CD4-positive, alpha-beta memory T cell (primary cell): ENCODE results near the gene LRRD1. TPM values are rescaled to one million over a fixed set of nuclear protein-coding genes. Genes with fewer than 3 reads are reported as not detected.
A peak's percentile ranks its signal among the peaks of the same experiment; 100 is the strongest.
"Not testable (repeated sequence)": the region's sequence is repeated elsewhere in the genome, so short reads cannot be mapped to it uniquely, and the experiment has no call there.

ENCODE experiments used
- CTCF ChIA-PET: fragments of 350-600 bp; sonication (Branson Sonifier 250); formaldehyde crosslinking; loops from one replicate; lab custom pipeline; 2021; ENCODE audit warnings: inconsistent platforms; ENCODE audit not compliant: partially characterized antibody; lab: Charles Lee
- POLR2A ChIA-PET: fragments of 350-600 bp; sonication (Branson Sonifier 250); formaldehyde crosslinking; loops from one replicate; lab custom pipeline; 2021; ENCODE audit not compliant: partially characterized antibody; lab: Charles Lee
- DNase-seq, 5 donors: peaks; one replicate each; pipeline versions ENCODE4 v3.0.0 to v3.0.0-alpha.2; 2020 to 2022; ENCODE audit warnings: mixed read lengths in 1 of 5
- H3K27ac ChIP-seq: one replicate; pipeline ENCODE4 v1.7.0; 2013; ENCODE audit warnings: low read depth, low read length
- H3K27me3 ChIP-seq: 2 replicates; pipeline ENCODE4 v1.7.0; 2013; ENCODE audit warnings: mild to moderate bottlenecking, low read length, moderate library complexity; ENCODE audit not compliant: insufficient read depth
- H3K36me3 ChIP-seq: 2 replicates; pipeline ENCODE4 v1.7.0; 2013; ENCODE audit warnings: mild to moderate bottlenecking, low read length, moderate library complexity; ENCODE audit not compliant: insufficient read depth
- H3K4me1 ChIP-seq: 2 replicates; pipeline ENCODE4 v1.7.0; 2013; ENCODE audit warnings: mild to moderate bottlenecking, low read length, moderate library complexity; ENCODE audit not compliant: insufficient read depth
- H3K4me3 ChIP-seq, 2 donors: one replicate each; pipeline ENCODE4 v1.7.0; 2013; ENCODE audit warnings: low read length in 2 of 2, mild to moderate bottlenecking in 1 of 2
- H3K9me3 ChIP-seq, 2 donors: one replicate each; pipeline ENCODE4 v1.7.0; 2013; ENCODE audit warnings: low read length in 2 of 2, control low read depth in 1 of 2; ENCODE audit not compliant: control insufficient read depth in 1 of 2
- H3K27ac Mint-ChIP-seq, 7 donors: one replicate each; pipeline ENCODE4 v1.8.0; 2020 to 2021; ENCODE audit warnings: mixed read lengths in 7 of 7, mild to moderate bottlenecking in 6 of 7, inconsistent platforms in 3 of 7, moderate library complexity in 3 of 7
- H3K27me3 Mint-ChIP-seq, 2 donors: one replicate each; pipeline ENCODE4 v1.8.0; 2020 to 2021; ENCODE audit warnings: mixed read lengths in 2 of 2
- H3K36me3 Mint-ChIP-seq, 2 donors: one replicate each; pipeline ENCODE4 v1.8.0; 2020 to 2021; ENCODE audit warnings: mixed read lengths in 2 of 2, inconsistent platforms in 1 of 2, mild to moderate bottlenecking in 1 of 2
- H3K4me1 Mint-ChIP-seq, 4 donors: one replicate each; pipeline ENCODE4 v1.8.0; 2020 to 2021; ENCODE audit warnings: mixed read lengths in 4 of 4, mild to moderate bottlenecking in 1 of 4
- H3K4me3 Mint-ChIP-seq, 8 donors: one replicate each; pipeline ENCODE4 v1.8.0; 2020 to 2021; ENCODE audit warnings: mixed read lengths in 8 of 8, mild to moderate bottlenecking in 7 of 8, moderate library complexity in 6 of 8, inconsistent platforms in 3 of 8
- H3K9me3 Mint-ChIP-seq, 8 donors: one replicate each; pipeline ENCODE4 v1.8.0; 2020 to 2021; ENCODE audit warnings: mixed read lengths in 8 of 8, mild to moderate bottlenecking in 5 of 8, inconsistent platforms in 3 of 8, moderate library complexity in 1 of 8
- intact Hi-C: fragments of 100-400 bp; cut with micrococcal nuclease; formaldehyde crosslinking; loops from one replicate; pipeline ENCODE4 v1.15.1; 2023
- polyA plus RNA-seq, 2 donors: library from polyadenylated mRNA; unstranded; fragments of 300-500 nt; fragmentation: Illumina TruSeq; gene quantifications; one replicate each; pipeline ENCODE4 v1.2.3, GENCODE V29; 2021
- total RNA-seq, 2 experiments: library from RNA; stranded (reverse); gene quantifications; one replicate each; pipeline ENCODE4 v1.2.3, GENCODE V29; 2021

The LRRD1 gene
- total and polyA plus RNA-seq, 4 experiments from 2014 or later, result not detected

DNA sequence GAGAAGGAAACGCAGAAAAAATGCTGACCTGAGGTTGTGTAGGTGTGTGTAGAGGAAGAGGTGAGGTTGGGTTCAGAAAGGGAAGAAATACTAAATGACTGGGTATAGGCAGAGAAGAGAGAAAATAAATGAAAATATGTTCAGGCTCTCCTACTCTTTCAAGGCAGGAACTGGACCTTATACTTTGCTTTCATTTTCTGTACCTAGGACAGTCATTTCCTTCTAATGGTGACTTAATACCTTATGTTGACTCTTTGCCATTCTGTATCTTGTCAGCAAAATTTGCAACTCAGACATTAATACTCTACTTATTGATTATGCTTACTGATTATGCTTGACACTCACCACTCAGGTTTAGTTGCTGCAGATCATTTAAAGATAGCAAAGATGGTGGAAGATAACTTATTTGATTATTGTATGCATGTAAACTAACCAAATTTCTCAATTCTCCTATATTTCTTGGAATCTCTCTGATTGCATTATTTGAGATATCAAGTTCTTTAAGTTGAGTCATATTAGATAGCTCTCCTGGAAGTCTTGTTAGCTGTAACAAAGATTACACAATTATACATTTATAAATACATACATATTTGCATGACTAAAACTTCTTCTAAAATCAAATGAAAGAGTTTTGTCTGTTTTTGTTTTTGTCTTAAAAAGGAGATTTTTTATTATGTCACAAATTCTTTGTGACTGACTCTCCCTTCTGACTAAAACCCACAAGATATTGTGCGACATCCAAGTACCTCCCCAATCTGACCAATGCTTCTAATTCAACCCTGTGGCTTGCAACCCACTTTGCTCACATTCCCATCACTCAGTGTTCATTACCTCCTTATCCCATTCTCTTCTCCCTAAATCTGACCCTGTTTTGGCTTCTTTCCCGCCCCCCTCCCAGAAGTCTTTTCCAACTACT is 20.0 kb downstream of the LRRD1 start:
- Histone ChIP-seq H3K36me3 (no peaks in the 10 kb centered on the region), H3K4me1 (no peaks in the 10 kb centered on the region), H3K27me3 (no peaks in the 10 kb centered on the region), H3K4me3 (no peak overlapping the region), H3K27ac (no peak overlapping the region), H3K9me3 (no peaks in the 10 kb centered on the region)
- intact Hi-C loops, result no loop called here
- Mint-ChIP-seq H3K9me3 (no peaks in the 10 kb centered on the region), H3K4me1 (no peaks in the 10 kb centered on the region), H3K4me3 (peak overlapping the region in 1 of 8 donors; percentile 5), H3K36me3 (no peaks in the 10 kb centered on the region), H3K27ac (no peak overlapping the region), H3K27me3 (peaks cover 3 to 11% of the 10 kb centered on the region in 2 donors)
- no peak for DNase-seq
- CTCF ChIA-PET, result no interaction called here
- POLR2A ChIA-PET, result no interaction called here

DNA sequence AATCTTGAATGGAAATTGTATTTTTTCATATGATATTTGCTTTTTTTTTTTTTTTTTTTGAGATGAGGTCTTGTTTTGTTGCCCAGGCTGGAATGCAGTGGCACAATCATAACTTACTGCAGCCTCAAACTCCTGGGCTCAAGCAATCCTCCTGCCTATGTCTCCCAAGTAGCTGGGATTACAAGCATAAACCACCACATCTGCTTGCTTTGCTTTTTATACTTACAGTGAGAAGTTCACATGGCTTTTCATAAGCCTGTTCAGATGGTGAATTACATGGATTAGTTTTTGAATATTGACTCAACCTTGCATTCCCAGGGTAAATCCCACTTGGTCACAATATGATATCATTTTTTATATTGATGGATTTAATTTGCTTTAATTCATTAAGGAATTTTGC is 22.0 kb downstream of the LRRD1 start:
- POLR2A ChIA-PET, result interaction anchor here (0.6 kb wide), 1 partner anchor 123 kb away, joined by 3 read pairs; no protein-coding TSS in a partner anchor
- H3K4me3 Mint-ChIP-seq, result no peak overlapping the region
- H3K4me1 Mint-ChIP-seq, result no peaks in the 10 kb centered on the region
- H3K36me3 Mint-ChIP-seq, result no peaks in the 10 kb centered on the region
- no peak overlapping the region for H3K4me3 ChIP-seq
- intact Hi-C loops, result no loop called here
- no peak overlapping the region for H3K27ac Mint-ChIP-seq
- H3K36me3 ChIP-seq, result no peaks in the 10 kb centered on the region
- no peak overlapping the region for H3K27ac ChIP-seq
- DNase-seq, result no peak
- H3K27me3 Mint-ChIP-seq, result peaks cover 3 to 11% of the 10 kb centered on the region in 2 donors
- H3K4me1 ChIP-seq, result no peaks in the 10 kb centered on the region
- no peaks in the 10 kb centered on the region for H3K9me3 ChIP-seq
- CTCF ChIA-PET, result interaction anchor here (0.8 kb wide), 1 partner anchor 26 kb away, joined by 3 read pairs; no protein-coding TSS in a partner anchor
- no peaks in the 10 kb centered on the region for H3K9me3 Mint-ChIP-seq
- no peaks in the 10 kb centered on the region for H3K27me3 ChIP-seq

DNA sequence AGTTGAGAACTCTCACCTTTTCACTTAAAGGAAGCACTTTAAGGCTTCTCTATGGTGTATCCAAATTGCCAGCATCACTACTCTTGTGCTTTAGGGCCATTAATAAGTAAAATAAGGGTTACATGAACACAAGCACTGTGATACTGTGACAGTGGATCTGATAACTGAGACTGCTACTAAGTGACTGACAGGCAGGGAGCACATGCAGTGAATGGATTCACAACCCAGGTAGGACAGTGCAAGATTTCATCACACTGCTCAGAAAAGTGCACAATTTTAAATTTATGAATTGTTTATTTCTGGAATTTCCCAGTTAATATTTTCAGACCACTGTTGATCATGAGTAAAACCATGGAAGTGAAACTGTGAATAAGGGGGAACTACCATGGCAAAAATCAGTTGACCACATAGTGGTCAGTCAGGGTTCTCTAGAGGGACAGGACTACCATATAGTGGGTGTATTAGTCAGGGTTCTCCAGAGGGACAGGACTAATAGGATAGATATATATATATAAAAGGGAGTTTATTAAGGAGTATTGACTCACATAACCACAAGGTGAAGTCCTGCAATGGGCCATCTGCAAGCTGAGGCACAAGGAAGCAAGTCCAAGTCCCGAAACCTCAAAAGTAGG is 23.7 kb downstream of the LRRD1 start:
- no peak overlapping the region for H3K4me3 Mint-ChIP-seq
- no peaks in the 10 kb centered on the region for H3K36me3 Mint-ChIP-seq
- no peaks in the 10 kb centered on the region for H3K4me1 ChIP-seq
- ChIA-PET POLR2A (no interaction called here), CTCF (no interaction called here)
- H3K9me3 Mint-ChIP-seq, result no peaks in the 10 kb centered on the region
- no peaks in the 10 kb centered on the region for H3K9me3 ChIP-seq
- H3K27me3 Mint-ChIP-seq, result peaks cover 0 to 8% of the 10 kb centered on the region in 2 donors
- H3K27ac ChIP-seq, result no peak overlapping the region
- DNase-seq, result no peak
- H3K27ac Mint-ChIP-seq, result no peak overlapping the region
- intact Hi-C loops, result no loop called here
- H3K4me1 Mint-ChIP-seq, result no peaks in the 10 kb centered on the region
- H3K4me3 ChIP-seq, result no peak overlapping the region
- no peaks in the 10 kb centered on the region for H3K27me3 ChIP-seq
- no peaks in the 10 kb centered on the region for H3K36me3 ChIP-seq

DNA sequence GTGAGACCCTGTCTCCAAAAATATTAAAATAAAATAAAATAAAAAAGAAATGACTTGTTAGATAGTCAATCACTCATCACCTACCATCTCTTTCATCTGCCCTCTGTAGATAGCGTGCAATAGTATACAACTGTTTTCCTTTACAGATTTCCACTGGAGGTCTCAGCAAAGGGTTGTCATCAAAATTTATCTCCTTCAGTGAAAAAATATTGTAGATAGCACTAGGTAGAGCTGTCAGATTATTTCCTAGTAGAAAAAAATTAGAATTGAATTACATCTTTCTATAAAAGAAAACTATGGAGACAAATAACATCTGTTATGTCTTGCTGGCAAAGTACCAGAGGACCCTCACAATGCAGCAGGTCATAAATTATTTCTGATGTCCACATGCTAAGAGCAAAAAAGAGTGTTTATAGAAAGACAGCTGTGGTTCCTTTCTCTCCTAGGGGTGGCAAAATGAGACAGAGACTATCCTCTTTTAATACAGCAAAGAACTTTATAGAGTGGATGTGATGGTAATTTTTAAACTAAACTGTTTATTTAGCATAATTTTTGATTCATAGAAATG is 28.4 kb downstream of the LRRD1 start:
- Histone ChIP-seq H3K4me3 (no peak overlapping the region), H3K9me3 (no peaks in the 10 kb centered on the region), H3K27me3 (no peaks in the 10 kb centered on the region), H3K4me1 (no peaks in the 10 kb centered on the region), H3K27ac (no peak overlapping the region), H3K36me3 (no peaks in the 10 kb centered on the region)
- no peak overlapping the region for H3K27ac Mint-ChIP-seq
- no peak overlapping the region for H3K4me3 Mint-ChIP-seq
- intact Hi-C loops, result no loop called here
- H3K9me3 Mint-ChIP-seq, result no peaks in the 10 kb centered on the region
- CTCF ChIA-PET, result no interaction called here
- no peaks in the 10 kb centered on the region for H3K4me1 Mint-ChIP-seq
- no peaks in the 10 kb centered on the region for H3K36me3 Mint-ChIP-seq
- POLR2A ChIA-PET, result no interaction called here
- peaks cover 0 to 4% of the 10 kb centered on the region in 2 donors for H3K27me3 Mint-ChIP-seq
- DNase-seq, result no peak

DNA sequence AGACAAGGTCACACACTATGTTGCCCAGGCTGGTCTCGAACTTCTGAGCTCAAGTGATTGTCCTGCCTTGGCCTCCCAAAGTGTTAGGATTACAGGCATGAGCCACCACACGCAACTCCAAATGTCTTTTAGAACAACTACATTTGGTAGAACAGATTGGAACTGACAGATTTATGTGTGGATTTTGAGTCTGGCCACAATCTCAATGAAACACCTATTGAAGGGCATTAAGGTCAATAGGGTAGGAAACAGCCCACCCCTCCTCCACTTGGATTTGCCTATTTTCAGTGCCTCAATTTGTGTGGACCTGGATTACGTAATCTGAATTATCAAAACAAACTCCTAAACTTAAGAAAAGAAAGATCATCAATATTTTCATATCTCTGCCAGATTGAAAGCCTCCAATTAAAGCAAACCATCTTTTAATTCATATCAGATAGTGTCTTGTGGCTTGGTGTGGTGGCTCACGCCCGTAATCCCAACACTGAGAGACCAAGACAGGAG is 29.2 kb downstream of the LRRD1 start:
- DNase-seq, result no peak
- Mint-ChIP-seq H3K4me1 (no peaks in the 10 kb centered on the region), H3K27me3 (peaks cover 0 to 1% of the 10 kb centered on the region in 2 donors), H3K4me3 (no peak overlapping the region), H3K36me3 (no peaks in the 10 kb centered on the region), H3K27ac (no peak overlapping the region), H3K9me3 (no peaks in the 10 kb centered on the region)
- H3K9me3 ChIP-seq, result no peaks in the 10 kb centered on the region
- no peak overlapping the region for H3K27ac ChIP-seq
- no peak overlapping the region for H3K4me3 ChIP-seq
- no peaks in the 10 kb centered on the region for H3K27me3 ChIP-seq
- no peaks in the 10 kb centered on the region for H3K4me1 ChIP-seq
- intact Hi-C loops, result no loop called here
- H3K36me3 ChIP-seq, result no peaks in the 10 kb centered on the region
- CTCF ChIA-PET, result no interaction called here
- POLR2A ChIA-PET, result no interaction called here

DNA sequence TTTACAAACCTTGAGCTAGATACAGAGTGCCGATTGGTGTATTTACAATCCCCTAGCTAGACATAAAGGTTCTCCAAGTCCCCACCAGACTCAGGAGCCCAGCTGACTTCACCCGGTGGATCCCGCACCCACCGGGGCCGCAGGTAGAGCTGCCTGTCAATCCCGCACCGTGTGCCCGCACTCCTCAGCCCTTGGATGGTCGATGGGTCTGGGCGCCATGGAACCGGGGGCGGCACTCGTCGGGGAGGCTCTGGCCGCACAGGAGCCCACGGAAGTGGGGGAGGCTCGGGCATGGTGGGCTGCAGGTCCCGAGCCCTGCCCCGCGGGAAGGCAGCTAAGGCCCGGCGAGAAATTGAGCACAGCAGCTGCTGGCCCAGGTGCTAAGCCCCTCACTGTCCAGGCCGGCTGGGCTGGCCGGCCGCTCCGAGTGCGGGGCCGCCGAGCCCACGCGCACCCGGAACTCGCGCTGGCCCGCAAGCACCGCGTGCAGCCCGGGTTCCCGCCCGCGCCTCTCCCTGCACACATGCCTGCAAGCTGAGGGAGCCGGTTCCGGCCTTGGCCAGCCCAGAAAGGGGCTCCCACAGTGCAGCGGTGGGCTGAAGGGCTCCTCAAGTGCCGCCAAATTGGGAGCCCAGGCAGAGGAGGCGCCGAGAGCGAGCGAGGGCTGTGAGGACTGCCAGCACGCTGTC is 35.6 kb downstream of the LRRD1 start:
- H3K36me3 Mint-ChIP-seq, intact Hi-C loops, H3K27ac ChIP-seq, H3K27me3 Mint-ChIP-seq, CTCF ChIA-PET, H3K4me1 ChIP-seq, H3K9me3 ChIP-seq, H3K36me3 ChIP-seq, H3K9me3 Mint-ChIP-seq, H3K4me1 Mint-ChIP-seq, H3K4me3 ChIP-seq, POLR2A ChIA-PET, H3K4me3 Mint-ChIP-seq, H3K27me3 ChIP-seq, H3K27ac Mint-ChIP-seq, DNase-seq: not testable (repeated sequence)

DNA sequence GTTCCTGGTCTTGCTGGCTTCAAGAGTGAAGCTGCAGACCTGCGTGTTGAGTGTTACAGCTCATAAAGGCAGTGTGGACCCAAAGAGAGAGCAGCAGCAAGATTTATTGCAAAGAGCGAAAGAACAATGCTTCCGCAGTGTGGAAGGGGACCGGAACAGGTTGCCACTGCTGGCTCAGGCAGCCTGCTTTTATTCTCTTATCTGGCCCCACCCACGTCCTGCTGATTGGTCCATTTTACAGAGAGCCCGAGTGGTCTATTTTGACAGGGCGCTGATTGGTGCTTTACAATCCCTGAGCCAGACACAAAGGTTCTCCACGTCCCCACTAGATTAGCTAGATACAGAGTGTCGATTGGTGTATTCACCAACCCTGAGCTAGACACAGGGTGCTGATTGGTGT is 36.2 kb downstream of the LRRD1 start:
- H3K36me3 Mint-ChIP-seq, H3K9me3 ChIP-seq, H3K36me3 ChIP-seq, DNase-seq, H3K4me1 ChIP-seq, H3K4me3 ChIP-seq, H3K9me3 Mint-ChIP-seq, POLR2A ChIA-PET, H3K27me3 ChIP-seq, H3K27ac Mint-ChIP-seq, H3K27me3 Mint-ChIP-seq, H3K27ac ChIP-seq, intact Hi-C loops, H3K4me1 Mint-ChIP-seq, CTCF ChIA-PET: not testable (repeated sequence)
- peak overlapping the region in 1 of 8 donors; percentile 6 for H3K4me3 Mint-ChIP-seq
